ENCODE results near the gene APC2. TPM values are rescaled to one million over a fixed set of nuclear protein-coding genes. Genes with fewer than 3 reads are reported as not detected.

The APC2 gene
- polyA plus RNA-seq, 1 donor (not counting 4 experiments of a cell fraction or from before 2014, with no cell fraction given) = 0.01 TPM

GRCh38 chr19:1401138-1401888 is 48.6 kb upstream of the APC2 start, which contains the start of gene GAMT:
GAMT (minus strand) TSS chr19:1401542; CDS start chr19:1401476, 66 bp downstream.
- DNase-seq (ENCODE audit: low read depth, low spot score) (no peak), FAIRE-seq (no peak)
- no peaks in the 10 kb centered on the region for H3K9me1 ChIP-seq (ENCODE audit: control insufficient read depth, extremely low read depth, insufficient read depth, low read length)
- peak within 1 kb of the TSS; percentile 4 to 52 (median 42) for H3K4me3 ChIP-seq (ENCODE audit: control insufficient read depth in 2 of 3, extremely low read depth in 1 of 3, insufficient read depth in 2 of 3, low read depth in 1 of 3, low read length in 3 of 3)
- no peak within 1 kb of the TSS for H3K27ac ChIP-seq (ENCODE audit: control insufficient read depth, insufficient read depth, low read length)
- H3K36me3 ChIP-seq (ENCODE audit: control insufficient read depth in 2 of 2, extremely low read depth in 1 of 2, insufficient read depth in 2 of 2, low read length in 2 of 2) = no peaks in the 10 kb centered on the region
- peaks cover 8% of the 10 kb centered on the region for H3K27me3 ChIP-seq (ENCODE audit: control insufficient read depth, extremely low read depth, insufficient read depth, low read length)
- H3K9ac ChIP-seq (ENCODE audit: control insufficient read depth, extremely low read depth, insufficient read depth, low read length) = peak within 1 kb of the TSS; percentile 22
- peak within 1 kb of the TSS; percentile 22 for H2AFZ ChIP-seq (ENCODE audit: control insufficient read depth, low read length)
- H3K9me3 ChIP-seq (ENCODE audit: control insufficient read depth, low read depth, low read length) = no peaks in the 10 kb centered on the region
- peak in 2 of 3 experiments; percentile 14 to 42 for TF ChIP-seq CTCF (optimal IDR thresholded peaks at IDR 0.05 in 1 of 3, IDR thresholded peaks at IDR 0.05 in 1 of 3, conservative IDR thresholded peaks at IDR 0.05 in 1 of 3; ENCODE audit: extremely low read depth in 1 of 3, insufficient read depth in 2 of 3, low read length in 3 of 3)
- TF ChIP-seq EZH2 (IDR thresholded peaks at IDR 0.05; ENCODE audit: low read length) = no peak
- peaks cover 23% of the 10 kb centered on the region for H3K4me1 ChIP-seq (ENCODE audit: control insufficient read depth, extremely low read depth, insufficient read depth, low read length)
- no peaks in the 10 kb centered on the region for H4K20me1 ChIP-seq (ENCODE audit: control insufficient read depth, extremely low read depth, insufficient read depth, low read length)
- no peaks in the 10 kb centered on the region for H3K79me2 ChIP-seq (ENCODE audit: control insufficient read depth, insufficient read depth, low read length)
- dilution Hi-C loops (cut with MboI; ENCODE audit: extremely low pct_ligation_motif_present, low sequenced_read_pairs) = no loop called here
- peak within 1 kb of the TSS; percentile 59 for H3K4me2 ChIP-seq (ENCODE audit: control insufficient read depth, extremely low read depth, insufficient read depth, low read depth, low read length)

- DNase-seq (ENCODE audit: low read depth, low spot score) (no peak), FAIRE-seq (no peak)
- no peaks in the 10 kb centered on the region for H3K9me1 ChIP-seq (ENCODE audit: control insufficient read depth, extremely low read depth, insufficient read depth, low read length)
- no peak overlapping the region for H2AFZ ChIP-seq (ENCODE audit: control insufficient read depth, low read length)
- no peak overlapping the region for H3K27ac ChIP-seq (ENCODE audit: control insufficient read depth, insufficient read depth, low read length)
- no peaks in the 10 kb centered on the region for H4K20me1 ChIP-seq (ENCODE audit: control insufficient read depth, extremely low read depth, insufficient read depth, low read length)
- no peak overlapping the region for H3K4me3 ChIP-seq (ENCODE audit: control insufficient read depth in 2 of 3, extremely low read depth in 1 of 3, insufficient read depth in 2 of 3, low read depth in 1 of 3, low read length in 3 of 3)
- no peak for TF ChIP-seq EZH2 (IDR thresholded peaks at IDR 0.05; ENCODE audit: low read length)
- TF ChIP-seq CTCF (optimal IDR thresholded peaks at IDR 0.05 in 1 of 3, IDR thresholded peaks at IDR 0.05 in 1 of 3, conservative IDR thresholded peaks at IDR 0.05 in 1 of 3; ENCODE audit: extremely low read depth in 1 of 3, insufficient read depth in 2 of 3, low read length in 3 of 3) = no peak
- no peak overlapping the region for H3K9ac ChIP-seq (ENCODE audit: control insufficient read depth, extremely low read depth, insufficient read depth, low read length)
- no peaks in the 10 kb centered on the region for H3K36me3 ChIP-seq (ENCODE audit: control insufficient read depth in 2 of 2, extremely low read depth in 1 of 2, insufficient read depth in 2 of 2, low read length in 2 of 2)
- no peaks in the 10 kb centered on the region for H3K9me3 ChIP-seq (ENCODE audit: control insufficient read depth, low read depth, low read length)
- dilution Hi-C loops (cut with MboI; ENCODE audit: extremely low pct_ligation_motif_present, low sequenced_read_pairs) = no loop called here
- H3K27me3 ChIP-seq (ENCODE audit: control insufficient read depth, extremely low read depth, insufficient read depth, low read length) = peaks cover 5% of the 10 kb centered on the region
- peaks cover 28% of the 10 kb centered on the region for H3K4me1 ChIP-seq (ENCODE audit: control insufficient read depth, extremely low read depth, insufficient read depth, low read length)
- peak overlapping the region; percentile 0 for H3K4me2 ChIP-seq (ENCODE audit: control insufficient read depth, extremely low read depth, insufficient read depth, low read depth, low read length)
- H3K79me2 ChIP-seq (ENCODE audit: control insufficient read depth, insufficient read depth, low read length) = no peaks in the 10 kb centered on the region
Observed at GRCh38 chr19:1401889-1402217, 48.1 kb upstream of the APC2 start.
